Activated CD4-positive, CD25-positive, alpha-beta regulatory T cell treated with anti-CD3 and anti-CD28 coated beads, Interleukin-2, amount 50 U/mL, for 72 hours (primary cell): ENCODE data around the gene ADORA3.

Experiments
- DNase-seq: peaks from one replicate; pipeline ENCODE4 v3.0.0; 2021

Gene ADORA3

GRCh38 chr1:111507411-111508201 lies 4.2 kb upstream of the ADORA3 start:
- peak; percentile 73 for DNase-seq

GRCh38 chr1:111506561-111506960 lies 3.1 kb upstream of the ADORA3 start:
- DNase-seq, result no peak

- no peak for DNase-seq
These were observed 2.2 kb upstream of the ADORA3 start for GRCh38 chr1:111505641-111506119.

- no peak for DNase-seq
These were observed 664 bp upstream of the ADORA3 start for GRCh38 chr1:111504097-111504496.

- no peak for DNase-seq
These were observed 1.8 kb downstream of the ADORA3 start for GRCh38 chr1:111501645-111502044.

GRCh38 chr1:111499026-111499785 lies 4.2 kb downstream of the ADORA3 start:
- DNase-seq, result no peak

- DNase-seq, result no peak
These were observed 5.8 kb downstream of the ADORA3 start for GRCh38 chr1:111497592-111497991.

- no peak for DNase-seq
These were observed 7.0 kb downstream of the ADORA3 start for GRCh38 chr1:111496398-111496797.

- no peak for DNase-seq
These were observed 12.4 kb downstream of the ADORA3 start for GRCh38 chr1:111491070-111491469.

- no peak for DNase-seq
These were observed 13.2 kb downstream of the ADORA3 start for GRCh38 chr1:111490220-111490619.

GRCh38 chr1:111489604-111490003 lies 13.8 kb downstream of the ADORA3 start:
- no peak for DNase-seq

GRCh38 chr1:111488669-111489068 lies 14.8 kb downstream of the ADORA3 start:
- DNase-seq, result no peak

GRCh38 chr1:111487133-111487532 lies 16.3 kb downstream of the ADORA3 start:
- no peak for DNase-seq

- DNase-seq, result no peak
These were observed 17.0 kb downstream of the ADORA3 start for GRCh38 chr1:111486431-111486830.

- no peak for DNase-seq
These were observed 18.9 kb downstream of the ADORA3 start for GRCh38 chr1:111484391-111485026.

GRCh38 chr1:111483876-111484275 lies 19.6 kb downstream of the ADORA3 start:
- DNase-seq, result no peak

GRCh38 chr1:111483166-111483565 lies 20.3 kb downstream of the ADORA3 start:
- no peak for DNase-seq

- no peak for DNase-seq
These were observed 21.8 kb downstream of the ADORA3 start for GRCh38 chr1:111481387-111482221.

- DNase-seq, result no peak
These were observed 22.8 kb downstream of the ADORA3 start for GRCh38 chr1:111480674-111481073.

- DNase-seq, result no peak
These were observed 26.6 kb downstream of the ADORA3 start for GRCh38 chr1:111476761-111477309.

GRCh38 chr1:111476214-111476613 lies 27.2 kb downstream of the ADORA3 start:
- DNase-seq, result no peak

GRCh38 chr1:111475701-111476100 lies 27.7 kb downstream of the ADORA3 start:
- no peak for DNase-seq
